SH-SY5Y (cell line): ENCODE data around the gene FBP2.

Experiments
- GATA2 ChIP-seq: IDR thresholded peaks from 2 replicates; pipeline ENCODE4 v1.6.1; 2011; ENCODE audit warnings: mild to moderate bottlenecking, low read depth, low read length
- GATA3 ChIP-seq: IDR thresholded peaks from 2 replicates; pipeline ENCODE4 v1.6.1; 2011; ENCODE audit warnings: low read depth, mild to moderate bottlenecking, low read length, moderate library complexity

DNA sequence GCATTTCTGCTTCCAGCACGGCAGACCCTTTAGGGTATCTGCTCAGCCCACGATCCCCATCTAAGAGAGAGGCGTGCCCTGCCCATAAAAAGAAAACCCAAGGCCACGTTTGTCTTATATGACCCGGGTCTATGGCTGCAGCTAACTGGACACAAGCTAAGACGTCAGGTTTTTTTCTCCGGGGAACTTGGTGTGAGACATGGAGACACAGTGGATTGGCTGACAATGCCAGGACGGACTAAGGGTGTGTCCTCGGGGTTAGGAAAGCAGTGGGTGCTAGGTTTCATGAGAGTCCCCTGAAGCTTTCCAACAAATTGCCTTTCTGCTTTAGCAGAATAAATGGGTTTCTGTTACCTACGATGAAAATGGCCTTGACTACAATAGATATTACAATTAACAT, 7.1 kb upstream of the FBP2 start:
- TF ChIP-seq GATA2 (no peak), GATA3 (no peak)
